LNCAP (cell line): ENCODE data around the gene MBLAC2.
A peak's percentile ranks its signal among the peaks of the same experiment; 100 is the strongest.

Experiments used
- CTCF ChIP-seq: fragments of 450-650 bp; IDR thresholded peaks from 2 replicates; pipeline ENCODE4 v1.5.1; 2017; ENCODE audit warnings: mild to moderate bottlenecking

MBLAC2 gene

DNA sequence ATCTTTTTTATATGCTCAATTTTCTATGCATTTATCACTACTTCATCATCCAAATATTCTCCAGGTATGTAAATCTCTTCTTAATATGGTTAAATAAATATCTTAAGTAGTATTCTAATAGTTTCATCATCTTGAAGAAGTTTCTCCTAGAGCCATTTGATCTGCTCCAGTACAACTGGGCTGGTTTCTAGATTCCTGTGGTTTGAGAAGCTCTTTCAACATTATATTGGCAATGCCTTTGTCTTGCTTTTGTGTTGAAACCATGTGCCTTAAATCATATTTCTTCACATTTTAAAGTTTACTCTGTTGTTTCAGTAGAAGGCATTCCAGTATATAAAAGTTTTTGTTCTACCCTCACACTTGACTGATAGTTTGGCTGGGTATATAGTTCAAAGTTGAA, 27.6 kb downstream of the MBLAC2 start:
- TF ChIP-seq CTCF, result no peak

DNA sequence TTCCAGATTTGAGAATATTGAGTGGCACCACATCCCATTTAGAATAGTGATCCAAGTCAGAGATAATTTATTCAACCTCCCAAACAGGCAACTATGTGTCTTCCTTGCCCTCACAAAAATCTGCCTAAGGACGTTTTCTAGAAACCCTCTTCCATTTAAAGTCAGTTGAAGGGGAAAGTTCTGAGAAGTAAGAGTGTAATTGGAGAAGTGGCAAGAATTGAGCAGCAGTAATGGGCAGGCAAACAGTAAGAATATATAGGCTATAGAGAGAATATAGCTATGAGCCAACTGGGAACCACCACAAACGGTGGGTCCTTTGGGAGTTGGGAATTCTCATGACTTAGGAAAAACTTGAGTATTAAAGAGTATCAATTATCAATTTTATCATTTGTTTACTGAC, 33.9 kb downstream of the MBLAC2 start:
- no peak for TF ChIP-seq CTCF

- TF ChIP-seq CTCF, result no peak
Observed at GRCh38 chr5:90438100-90438499, 36.5 kb downstream of the MBLAC2 start.

DNA sequence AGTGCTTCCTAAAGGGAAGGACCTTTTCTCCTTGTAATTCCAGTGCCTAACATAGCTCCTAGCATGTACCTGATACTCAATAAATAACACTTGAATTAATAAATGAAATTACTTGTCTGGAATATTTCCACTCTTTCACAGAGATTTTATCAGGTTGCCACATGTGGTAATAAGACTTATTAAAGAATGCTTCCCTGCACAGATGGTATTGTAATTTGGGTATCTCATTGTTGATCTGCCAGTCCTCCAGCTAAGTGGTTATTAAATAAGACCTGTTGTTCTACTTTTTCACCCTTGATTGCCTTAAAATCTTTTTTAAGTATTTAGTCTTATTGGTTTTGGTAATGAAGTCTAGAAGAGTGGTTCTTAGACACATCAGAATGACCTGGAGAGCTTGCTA, 36.9 kb downstream of the MBLAC2 start:
- no peak for TF ChIP-seq CTCF

DNA sequence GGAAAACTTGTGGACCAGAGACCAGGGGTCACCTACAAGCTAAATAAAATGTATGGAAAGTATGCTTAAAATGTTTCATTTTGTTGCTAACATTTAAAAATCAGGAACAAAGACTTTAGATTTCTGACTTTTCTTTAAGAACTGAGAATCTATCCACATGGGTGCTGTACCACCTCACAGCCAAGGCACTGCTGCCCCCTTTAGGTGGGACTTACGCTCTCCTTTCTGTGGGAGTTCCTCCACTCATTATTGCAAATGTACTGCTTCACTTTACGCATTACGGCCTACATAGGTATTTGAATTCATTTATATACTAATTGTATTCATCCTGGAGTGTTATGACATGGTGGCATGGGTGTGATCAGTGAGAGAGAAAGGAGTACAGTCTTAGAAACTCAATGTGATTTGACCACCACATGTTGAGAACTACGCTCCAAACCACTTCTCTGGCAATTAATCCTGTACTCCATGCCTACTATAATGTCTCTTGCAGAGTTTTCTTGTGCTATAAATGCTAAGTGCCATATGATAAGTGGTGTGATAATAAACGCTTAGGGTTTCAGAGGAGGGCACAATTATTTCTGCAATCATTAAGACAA, 40.4 kb downstream of the MBLAC2 start:
- peak; percentile 64 for TF ChIP-seq CTCF

DNA sequence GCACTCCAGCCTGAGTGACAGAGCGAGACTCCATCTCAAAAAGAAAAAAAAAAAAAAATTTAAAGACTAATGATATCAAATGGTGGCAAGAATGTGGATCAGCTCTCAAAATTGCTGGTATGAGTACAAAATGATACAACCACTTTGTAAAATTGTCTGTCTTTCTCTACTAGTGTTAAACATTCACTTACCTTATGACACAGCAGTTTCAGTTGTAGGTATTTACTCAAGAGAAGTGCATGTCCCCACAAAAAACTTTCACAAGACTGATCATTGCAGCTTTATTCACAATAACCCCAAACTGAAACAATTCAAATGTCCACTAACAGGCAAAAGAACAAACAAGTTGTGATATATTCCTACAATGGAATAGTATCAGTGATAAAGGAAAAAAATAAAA, 50.3 kb downstream of the MBLAC2 start:
- TF ChIP-seq CTCF, result no peak

DNA sequence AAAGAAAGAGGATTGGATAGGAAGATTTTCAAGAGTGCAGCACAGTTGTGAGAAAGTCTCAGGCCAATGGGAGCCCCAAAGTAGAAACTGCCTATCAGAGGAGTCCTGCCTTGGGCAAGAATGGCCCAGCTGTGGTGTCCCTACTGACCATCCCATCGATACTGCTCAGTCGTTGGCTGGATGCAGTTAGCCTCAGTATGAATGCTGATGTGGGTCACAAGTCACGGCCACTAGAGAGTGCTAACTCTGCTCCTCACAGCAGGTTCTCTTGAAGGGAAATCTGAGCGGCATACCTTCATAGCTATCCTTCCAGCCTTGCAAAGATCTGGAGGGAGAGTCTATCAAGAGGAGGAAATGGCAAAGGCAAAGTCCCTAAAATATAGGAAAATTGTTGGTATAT, 53.4 kb downstream of the MBLAC2 start:
- TF ChIP-seq CTCF, result peak; percentile 32; the same call in 1 of the 2 replicates

GRCh38 chr5:90418214-90418613, 56.4 kb downstream of the MBLAC2 start:
- no peak for TF ChIP-seq CTCF
